GM18861 (cell line): ENCODE measurements around the gene ZBED1.
"Not testable (repeated sequence)": the region's sequence is repeated elsewhere in the genome, so short reads cannot be mapped to it uniquely, and the experiment has no call there.

Experiments used
- ATAC-seq: cut with Tn5 transposase; IDR thresholded peaks from one replicate; pipeline ENCODE4 v1.9.1; 2021; ENCODE audit not compliant: unreplicated experiment

ZBED1 gene

DNA sequence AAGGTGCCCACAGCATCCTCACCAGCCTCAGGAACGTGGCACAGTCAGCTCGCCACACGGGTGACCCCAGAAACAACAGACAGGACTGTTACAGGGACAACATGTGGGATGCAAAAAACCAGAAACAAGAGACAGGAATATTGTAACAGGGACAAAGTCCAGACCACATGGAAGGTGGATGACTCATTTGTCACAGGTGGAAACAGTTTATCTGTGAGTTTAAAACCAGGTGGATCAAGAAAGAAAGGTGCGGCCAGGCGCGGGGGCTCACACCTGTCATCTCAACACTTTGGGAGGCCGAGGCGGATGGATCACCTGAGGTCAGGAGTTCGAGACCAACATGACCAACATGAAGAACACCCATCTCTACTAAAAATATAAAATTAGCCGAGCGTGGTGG is 23.5 kb downstream of the ZBED1 start:
- not testable (repeated sequence) for ATAC-seq

DNA sequence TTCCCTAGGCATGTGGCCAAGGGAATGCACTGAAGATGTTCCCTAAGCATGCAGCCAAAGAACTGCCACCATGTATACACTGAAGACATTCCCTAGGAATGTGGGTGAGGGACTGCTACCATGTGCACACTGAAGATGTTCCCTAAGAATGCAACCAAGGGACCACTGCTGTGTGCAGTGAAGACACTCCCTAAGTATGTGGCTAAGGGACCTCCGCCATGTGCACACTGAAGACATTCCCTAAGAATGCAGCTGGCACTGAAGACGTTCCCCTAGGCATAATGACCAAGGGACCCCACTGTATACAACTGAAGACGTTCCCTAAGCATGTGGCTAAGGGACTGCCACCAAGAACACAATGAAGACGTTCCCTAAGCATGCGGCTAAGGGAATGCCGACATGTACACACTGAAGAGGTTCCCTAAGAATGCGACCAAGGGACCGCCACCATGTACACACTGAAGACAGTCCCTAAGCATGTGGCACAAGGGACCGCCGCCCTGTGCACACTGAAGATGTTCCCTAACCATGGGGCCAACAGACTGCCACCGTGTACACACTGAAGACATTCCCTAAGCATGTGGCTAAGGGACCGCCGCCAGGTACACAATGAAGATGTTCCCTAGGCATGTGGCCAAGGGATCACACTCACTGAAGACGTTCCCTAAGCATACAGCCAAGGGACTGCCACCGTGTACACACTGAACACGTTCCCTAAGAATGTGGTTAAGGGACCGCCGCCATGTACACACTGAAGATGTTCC is 25.6 kb downstream of the ZBED1 start:
- no peak for ATAC-seq

DNA sequence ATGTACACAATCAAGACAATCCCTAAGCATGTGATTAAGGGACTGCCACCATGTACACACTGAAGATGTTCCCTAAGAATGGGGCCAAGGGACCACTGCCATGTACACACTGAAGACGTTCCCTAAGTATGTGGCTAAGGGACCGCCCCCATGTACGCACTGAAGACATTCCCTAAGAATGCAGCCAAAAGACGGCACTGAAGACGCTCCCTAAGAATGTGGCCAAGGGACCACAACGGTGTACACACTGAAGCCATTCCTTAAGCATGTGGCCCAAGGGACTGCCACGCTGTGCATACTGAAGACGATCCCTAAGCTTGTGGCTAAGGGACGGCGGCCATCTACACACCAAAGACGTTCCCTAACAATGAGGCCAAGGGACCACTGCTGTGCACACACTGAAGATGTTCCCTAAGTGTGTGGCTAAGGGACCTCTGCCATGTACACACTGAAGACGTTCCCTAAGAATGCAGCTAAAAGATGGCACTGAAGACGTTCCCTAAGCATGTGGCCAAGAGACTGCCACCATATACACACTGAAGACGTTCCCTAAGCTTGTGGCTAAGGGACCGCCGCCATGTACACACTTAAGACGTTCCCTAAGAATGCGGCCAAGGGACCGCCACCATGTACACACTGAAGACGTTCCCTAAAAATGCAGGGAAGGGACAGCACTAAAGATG is 26.4 kb downstream of the ZBED1 start:
- ATAC-seq, result no peak

DNA sequence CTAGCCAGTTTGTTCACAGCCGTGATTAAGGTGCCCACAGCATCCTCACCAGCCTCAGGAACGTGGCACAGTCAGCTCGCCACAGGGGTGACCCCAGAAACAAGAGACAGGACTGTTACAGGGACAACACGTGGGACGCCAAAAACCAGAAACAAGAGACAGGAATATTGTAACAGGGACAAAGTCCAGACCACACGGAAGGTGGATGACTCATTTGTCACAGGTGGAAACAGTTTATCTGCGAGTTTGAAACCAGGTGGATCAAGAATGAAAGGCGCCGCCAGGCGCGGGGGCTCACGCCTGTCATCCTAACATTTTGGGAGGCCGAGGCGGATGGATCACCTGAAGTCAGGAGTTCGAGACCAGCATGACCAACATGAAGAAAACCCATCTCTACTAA is 27.7 kb downstream of the ZBED1 start:
- not testable (repeated sequence) for ATAC-seq

DNA sequence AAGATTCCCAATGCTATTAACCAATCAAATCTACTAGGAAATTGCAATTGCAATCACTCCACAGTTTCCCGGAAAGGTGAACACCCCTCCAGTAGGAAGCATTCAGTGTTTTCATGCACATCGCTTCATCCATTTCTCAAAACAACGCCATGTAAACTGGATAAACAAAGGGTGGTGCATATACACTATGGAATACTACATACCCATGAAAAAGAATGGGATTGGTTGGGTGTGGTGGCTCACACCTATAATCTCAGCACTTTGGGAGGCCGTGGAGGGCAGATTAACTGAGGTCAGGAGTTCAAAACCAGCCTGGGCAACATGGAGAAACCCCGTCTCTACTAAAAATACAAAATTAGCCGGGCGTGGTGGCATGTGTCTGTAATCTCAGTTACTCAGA is 29.1 kb downstream of the ZBED1 start:
- no peak for ATAC-seq

DNA sequence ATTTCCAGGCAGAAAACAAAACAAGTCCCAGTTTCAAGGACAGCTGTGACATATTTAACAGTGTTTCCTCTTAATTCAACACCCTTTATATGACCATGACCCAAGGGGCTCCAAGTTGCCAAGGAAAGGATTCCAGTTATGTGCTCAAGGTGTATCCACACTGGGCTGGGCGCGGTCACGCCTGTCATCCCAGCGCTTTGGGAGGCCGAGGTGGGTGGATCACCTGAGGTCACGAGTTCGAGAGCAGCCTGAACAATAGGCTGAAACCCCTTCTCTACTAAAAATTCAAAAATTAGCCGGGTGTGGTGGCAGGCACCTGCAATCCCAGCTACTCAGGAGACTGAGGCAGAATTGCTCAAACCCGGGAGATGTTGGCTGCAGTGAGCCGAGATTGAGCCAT is 29.6 kb downstream of the ZBED1 start:
- ATAC-seq, result not testable (repeated sequence)

DNA sequence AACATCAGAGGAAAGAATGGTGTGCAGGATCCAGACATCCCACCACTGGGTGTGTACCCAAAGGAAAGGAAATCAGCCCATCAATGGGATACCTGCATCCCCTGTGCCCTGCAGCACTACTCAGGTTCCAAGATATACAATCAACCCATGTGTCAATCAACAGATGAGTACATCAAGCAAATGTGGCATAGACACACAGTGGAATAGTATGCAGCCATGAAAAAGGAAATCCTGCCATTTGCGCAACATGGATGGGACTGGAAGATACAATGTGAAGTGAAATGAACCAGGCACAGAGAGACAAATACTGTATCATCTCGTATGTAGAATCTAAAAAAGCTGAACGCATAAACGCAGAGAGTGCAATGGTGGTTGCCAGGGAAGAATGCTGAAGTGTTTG is 30.9 kb downstream of the ZBED1 start:
- not testable (repeated sequence) for ATAC-seq

DNA sequence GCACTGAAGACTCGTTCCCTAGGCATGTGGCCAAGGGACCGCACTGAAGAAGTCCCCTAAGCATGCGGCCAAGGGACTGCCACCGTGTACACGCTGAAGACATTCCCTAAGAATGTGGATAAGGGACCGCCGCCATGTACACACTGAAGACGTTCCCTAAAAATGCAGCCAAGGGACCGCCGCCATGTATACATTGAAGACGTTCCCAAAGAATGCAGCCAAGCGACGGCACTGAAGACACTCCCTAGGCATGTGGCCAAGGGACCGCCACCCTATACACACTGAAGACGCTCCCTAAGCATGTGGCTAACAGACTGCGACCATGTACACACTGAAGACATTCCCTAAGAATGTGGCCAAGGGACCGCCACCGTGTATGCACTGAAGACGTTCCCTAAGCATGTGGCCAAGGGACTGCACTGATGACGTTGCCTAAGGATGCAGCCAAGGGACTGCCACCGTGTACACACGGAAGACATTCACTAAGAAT is 31.5 kb downstream of the ZBED1 start:
- no peak for ATAC-seq

DNA sequence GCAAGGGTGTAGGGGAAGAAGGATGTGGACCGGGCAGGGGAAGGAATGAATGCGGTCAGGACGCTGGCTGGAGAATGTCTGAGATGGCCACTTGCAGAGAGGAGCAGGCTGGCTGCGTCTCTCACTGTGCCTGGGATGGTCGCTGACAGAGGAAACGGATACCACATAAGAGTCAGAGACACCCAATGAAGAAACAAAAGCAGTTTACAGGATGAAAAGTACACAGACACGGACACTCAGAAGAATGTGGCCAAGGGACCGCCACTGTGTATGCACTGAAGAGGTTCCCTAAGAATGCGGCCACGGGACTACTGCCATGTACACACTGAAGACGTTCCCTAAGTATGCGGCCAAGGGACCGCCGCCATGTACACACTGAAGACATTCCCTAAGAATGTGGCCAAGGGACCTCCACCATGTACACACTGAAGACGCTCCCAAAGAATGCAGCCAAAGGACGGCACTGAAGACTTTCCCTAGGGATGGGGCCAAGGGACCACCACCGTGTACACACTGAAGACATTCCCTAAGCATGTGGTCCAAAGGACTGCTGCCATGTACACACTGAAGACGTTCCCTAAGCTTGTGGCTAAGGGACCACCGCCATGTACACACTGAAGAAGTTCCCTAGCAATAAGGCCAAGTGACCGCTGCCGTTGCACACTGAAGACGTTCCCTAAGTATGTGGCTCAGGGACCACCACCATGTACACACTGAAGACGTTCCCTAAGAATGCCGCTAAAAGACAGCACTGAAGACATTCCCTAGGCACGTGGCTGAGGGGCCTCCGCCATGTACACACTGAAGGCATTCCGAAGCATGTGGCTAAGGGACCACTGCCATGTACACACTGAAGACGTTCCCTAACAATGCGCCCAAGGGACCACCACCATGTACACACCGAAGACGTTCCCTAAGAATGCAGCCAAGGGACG is 32.2 kb downstream of the ZBED1 start:
- no peak for ATAC-seq

DNA sequence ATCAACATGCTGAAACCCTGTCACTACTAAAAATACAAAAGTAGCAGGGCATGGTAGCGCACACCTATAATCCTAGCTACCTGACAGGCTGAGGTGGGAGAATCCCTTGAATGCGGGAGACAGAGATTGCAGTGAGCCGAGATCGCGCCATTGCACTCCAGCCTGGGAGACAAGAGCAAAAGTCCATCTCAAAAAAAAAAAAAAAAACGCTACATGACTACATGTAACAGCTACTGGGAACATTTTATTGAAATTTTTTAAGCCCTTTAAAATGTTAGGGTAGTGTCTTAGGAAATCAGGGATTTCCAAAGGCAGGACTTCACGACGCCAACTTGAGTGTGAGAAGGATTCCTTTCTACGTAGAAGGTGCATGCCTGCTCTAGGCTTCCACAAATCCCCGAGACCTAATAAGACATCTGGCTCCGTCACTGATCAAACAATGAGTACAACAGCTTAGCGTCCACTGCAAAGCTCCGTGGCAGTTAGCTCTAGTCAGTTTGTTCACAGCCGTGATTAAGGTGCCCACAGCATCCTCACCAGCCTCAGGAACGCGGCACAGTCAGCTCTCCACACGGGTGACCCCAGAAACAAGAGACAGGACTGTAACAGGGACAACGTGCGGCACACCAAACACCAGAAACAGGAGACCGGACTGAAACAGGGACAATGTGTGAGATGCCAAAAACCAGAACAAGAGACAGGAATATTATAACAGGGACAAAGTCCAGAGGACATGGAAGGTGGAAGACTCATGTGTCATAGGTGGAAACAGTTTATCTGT is 33.7 kb downstream of the ZBED1 start:
- ATAC-seq, result no peak

DNA sequence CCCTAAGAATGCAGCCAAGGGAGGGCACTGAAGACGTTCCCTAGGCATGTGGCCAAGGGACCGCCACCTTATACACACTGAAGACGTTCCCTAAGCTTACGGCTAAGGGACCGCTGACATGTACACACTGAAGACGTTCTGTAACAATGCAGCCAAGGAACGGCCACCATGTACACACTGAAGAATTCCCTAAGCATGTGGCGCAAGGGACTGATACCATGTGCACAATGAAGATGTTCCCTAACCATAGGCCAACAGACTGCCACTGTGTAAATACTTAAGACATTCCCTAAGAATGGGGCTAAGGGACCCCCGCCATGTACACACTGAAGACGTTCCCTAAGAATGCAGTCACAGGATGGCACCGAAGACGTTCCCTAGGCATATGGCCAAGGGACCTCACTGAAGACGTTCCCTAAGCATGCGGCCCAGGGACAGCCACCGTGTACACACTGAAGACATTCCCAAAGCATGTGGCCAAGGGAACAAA is 36.1 kb downstream of the ZBED1 start:
- ATAC-seq, result no peak

DNA sequence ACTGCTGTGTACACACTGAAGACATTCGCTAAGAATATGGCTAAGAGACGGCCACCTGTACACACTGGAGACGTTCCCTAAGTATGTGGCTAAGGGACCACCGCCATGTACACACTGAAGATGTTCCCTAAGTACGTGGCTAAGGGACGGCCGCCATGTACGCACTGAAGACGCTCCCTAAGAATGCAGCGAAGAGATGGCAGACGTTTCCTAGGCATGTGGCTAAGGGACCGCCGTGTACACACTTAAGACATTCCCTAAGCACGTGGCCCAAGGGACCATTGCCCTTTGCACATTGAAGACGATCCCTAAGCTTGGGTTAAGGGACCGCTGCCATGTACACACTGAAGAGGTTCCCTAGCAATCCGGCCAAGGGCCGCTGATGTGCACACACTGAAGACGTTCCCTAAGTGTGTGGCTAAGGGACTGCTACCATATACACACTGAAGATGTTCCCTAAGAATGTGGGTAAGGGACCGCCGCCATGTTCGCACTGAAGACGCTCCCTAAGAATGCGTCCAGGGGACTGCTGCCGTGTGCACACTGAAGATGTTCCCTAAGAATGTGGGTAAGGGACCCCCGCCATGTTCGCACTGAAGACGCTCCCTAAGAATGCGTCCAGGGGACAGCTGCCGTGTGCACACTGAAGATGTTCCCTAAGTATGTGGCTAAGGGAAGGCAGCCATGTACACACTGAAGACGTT is 36.7 kb downstream of the ZBED1 start:
- no peak for ATAC-seq

DNA sequence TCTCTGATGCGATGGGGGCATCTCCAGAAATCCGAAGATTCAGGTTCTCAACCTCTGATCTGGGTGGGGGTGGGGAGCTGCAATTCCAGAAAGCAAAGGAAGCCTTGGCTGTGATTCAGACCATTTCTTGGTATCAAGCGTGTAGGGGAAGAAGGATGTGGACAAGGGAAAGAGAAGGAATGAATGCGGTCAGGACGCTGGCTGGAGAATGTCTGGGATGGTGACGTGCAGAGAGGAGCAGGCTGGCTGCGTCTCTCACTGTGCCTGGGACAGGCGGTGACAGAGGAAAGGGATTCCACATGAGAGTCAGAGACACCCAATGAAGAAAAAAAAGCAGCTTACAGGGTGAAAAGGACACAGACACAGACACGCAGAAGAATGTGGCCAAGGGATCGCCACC is 37.3 kb downstream of the ZBED1 start:
- ATAC-seq, result not testable (repeated sequence)

DNA sequence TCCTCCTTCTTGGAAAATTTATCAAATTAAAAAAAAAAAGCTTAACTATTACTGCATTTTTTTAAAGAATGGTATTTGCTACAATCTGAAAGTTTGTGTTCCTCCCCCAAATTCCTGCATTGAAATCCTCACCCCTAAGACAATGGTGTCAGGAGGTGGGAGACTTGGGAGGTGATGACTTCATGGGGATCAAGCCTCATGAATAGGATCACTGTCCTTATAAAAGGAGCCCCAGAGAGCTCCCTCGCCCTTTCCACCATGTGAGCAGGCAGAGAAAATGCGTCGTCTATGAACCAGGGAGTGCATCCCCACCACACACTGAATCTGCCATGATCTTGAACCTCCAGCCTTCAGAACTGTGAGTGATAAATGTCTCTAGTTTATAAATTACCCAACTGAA is 38.0 kb downstream of the ZBED1 start:
- ATAC-seq, result no peak

DNA sequence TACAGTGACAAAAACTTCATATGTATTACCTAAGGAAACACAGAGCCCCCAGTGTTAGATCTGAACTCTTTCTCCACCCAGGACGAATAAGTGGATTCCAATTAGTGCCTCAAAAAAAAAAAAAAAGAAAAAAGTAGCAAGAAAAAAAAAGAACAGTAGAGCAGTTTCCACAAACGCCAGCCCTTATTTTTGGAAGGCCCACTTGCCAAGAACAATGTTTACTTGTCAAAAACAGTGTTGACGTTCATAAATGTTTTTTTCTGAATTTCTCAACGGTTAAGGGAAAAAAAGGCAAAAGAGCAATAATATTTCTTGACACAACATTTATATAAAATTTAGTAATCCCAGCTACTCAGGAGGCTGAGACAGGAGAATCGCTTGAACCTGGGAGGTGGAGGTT is 38.7 kb downstream of the ZBED1 start:
- no peak for ATAC-seq

DNA sequence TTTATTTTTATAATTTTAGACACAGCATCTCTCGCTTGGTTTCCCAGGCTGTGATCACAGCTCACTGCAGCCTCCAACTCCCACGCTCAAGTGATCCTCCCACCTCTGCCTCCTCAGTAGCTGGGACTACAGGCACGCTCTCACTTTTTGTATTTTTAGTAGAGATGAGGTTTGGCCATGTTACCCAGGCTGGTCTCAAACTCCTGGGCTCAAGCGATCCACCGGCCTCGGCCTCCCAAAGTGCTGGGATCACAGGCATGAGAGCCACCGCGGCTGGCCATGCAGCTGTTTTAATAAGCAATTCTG is 39.1 kb downstream of the ZBED1 start:
- ATAC-seq, result no peak

DNA sequence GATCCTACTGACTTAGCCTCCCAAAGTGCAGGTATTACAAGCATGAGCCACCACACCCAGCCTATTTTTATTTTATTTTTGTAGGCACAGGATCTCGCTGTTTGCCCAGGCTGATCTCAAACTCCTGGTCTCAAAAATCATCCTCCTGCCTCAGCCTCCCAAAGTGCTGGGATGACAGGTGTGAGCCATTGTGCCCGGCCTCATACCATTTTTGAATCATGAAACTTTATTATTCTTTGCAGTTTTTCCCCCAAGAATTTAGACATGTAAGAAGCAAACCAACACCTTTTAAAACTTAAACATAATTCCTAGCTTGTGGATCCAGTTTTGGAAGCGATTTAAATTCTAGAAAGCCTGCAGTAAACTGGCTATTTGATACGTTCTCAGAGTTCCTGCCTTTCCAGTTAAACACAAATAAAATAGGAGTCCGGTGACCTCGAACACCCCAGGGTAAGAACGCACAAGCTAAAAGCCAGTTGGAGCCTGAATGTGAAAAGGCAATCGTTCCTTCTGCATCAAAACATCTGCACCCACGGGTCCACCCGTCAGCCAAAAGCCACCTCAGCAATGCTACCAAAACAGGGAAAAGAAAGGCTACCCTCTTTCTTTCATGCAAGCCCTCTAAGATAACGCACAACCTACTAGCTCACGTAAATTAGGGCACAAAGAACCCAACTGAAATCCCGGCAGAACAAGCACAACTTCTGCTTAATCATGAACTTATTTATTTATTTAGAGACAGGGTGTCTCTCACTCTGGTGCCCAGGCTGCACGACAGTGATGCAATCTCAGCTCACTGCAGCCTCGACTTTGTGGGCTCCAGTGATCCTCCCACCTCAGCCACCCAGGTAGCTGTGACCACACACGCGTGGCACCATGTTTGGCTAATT is 39.7 kb downstream of the ZBED1 start:
- not testable (repeated sequence) for ATAC-seq

DNA sequence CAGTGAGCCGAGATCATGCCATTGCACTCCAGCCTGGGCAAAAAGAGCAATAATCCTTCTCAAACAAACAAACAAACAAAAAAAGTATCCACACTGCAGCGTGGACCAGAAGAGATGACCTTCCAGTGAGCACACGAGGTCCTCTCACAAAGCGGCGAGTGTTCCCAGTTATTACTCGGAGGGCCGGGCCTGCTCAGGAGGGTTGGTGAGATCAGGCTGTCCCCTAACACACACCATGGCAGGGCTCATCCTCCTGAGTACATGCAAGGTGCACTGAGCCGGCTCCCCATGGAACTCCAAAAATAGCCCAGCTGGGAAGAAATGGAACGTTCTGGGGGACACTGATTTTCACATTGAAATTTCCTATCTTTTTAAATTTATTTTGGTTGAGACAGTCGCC is 40.7 kb downstream of the ZBED1 start:
- ATAC-seq, result not testable (repeated sequence)

DNA sequence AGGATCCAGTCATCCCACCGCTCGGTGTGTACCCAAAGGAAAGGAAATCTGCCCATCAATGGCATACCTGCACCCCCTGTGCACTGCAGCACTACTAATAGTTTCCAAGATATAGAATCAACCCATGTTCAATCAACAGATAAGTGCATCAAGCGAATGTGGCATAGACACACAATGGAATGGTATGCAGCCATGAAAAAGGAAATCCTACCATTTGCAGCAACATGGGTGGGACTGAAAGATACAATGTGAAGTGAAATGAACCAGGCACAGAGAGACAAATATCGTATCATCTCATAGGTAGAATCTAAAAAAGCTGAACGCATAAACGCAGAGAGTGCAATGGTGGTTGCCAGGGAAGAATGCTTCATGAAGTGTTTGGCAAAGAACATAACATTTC is 42.5 kb downstream of the ZBED1 start:
- ATAC-seq, result no peak
